22Rv1 (cell line): ENCODE measurements around the gene CREB5.

Experiments
- ZFX ChIP-seq: fragments of 450-650 bp; IDR thresholded peaks from 2 replicates; pipeline ENCODE4 v1.6.1; 2017; ENCODE audit warnings: antibody characterized with exemption, borderline replicate concordance
- TF ChIP-seq, protein P1 (sequence below): fragments of 450-650 bp; IDR thresholded peaks from 2 replicates; pipeline ENCODE4 v1.5.1; 2017; ENCODE audit warnings: mild to moderate bottlenecking

DNA sequence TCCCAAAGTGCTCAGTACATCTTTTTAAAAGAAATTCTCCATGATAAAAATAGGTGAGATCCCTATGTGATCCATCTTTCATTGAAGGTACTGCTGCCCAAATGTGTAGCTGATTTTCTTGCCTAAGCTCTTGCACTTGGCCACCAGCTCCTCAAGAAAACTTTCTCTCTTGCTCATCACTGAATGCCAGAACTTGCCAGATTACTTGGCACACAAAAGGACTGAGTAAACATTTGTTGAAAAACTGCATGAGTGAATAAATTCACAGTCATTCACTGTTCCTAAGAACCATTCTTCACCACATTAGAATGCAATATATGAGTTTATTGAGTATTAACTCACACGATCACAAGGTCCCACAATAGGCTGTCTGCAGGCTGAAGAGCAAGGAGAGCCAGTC is 445.9 kb downstream of the CREB5 start:
- TF ChIP-seq, protein P1, sequence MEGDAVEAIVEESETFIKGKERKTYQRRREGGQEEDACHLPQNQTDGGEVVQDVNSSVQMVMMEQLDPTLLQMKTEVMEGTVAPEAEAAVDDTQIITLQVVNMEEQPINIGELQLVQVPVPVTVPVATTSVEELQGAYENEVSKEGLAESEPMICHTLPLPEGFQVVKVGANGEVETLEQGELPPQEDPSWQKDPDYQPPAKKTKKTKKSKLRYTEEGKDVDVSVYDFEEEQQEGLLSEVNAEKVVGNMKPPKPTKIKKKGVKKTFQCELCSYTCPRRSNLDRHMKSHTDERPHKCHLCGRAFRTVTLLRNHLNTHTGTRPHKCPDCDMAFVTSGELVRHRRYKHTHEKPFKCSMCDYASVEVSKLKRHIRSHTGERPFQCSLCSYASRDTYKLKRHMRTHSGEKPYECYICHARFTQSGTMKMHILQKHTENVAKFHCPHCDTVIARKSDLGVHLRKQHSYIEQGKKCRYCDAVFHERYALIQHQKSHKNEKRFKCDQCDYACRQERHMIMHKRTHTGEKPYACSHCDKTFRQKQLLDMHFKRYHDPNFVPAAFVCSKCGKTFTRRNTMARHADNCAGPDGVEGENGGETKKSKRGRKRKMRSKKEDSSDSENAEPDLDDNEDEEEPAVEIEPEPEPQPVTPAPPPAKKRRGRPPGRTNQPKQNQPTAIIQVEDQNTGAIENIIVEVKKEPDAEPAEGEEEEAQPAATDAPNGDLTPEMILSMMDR, result no peak
- TF ChIP-seq ZFX, result no peak
